ENCODE measurements around the gene TRPM8. TPM values are rescaled to one million over a fixed set of nuclear protein-coding genes. Genes with fewer than 3 reads are reported as not detected.

TRPM8 gene
- total RNA-seq, 2 donors from 2014 or later: 0.78 TPM; not detected in 1

- Histone ChIP-seq H3K27me3 (no peaks in the 10 kb centered on the region), H3K4me3 (no peak overlapping the region), H3K9me3 (no peaks in the 10 kb centered on the region), H3K36me3 (replicated peaks in 1 of 2; ENCODE audit: insufficient read depth in 1 of 2, low read depth in 2 of 2) (no peaks in the 10 kb centered on the region), H3K4me1 (no peaks in the 10 kb centered on the region), H3K27ac (no peak overlapping the region)
- intact Hi-C loops (cut with DNase I): no loop called here
- DNase-seq: no peak
- WGBS, 2 donors: 75 to 82% methylated on average over 5 of the region's 5 CpGs
- TF ChIP-seq CTCF (IDR thresholded peaks at IDR 0.05): no peak
- no peak for TF ChIP-seq POLR2A (IDR thresholded peaks at IDR 0.05)
- no peak for ATAC-seq
Observed at GRCh38 chr2:233996461-233996860, 79.3 kb downstream of the TRPM8 start.

DNA sequence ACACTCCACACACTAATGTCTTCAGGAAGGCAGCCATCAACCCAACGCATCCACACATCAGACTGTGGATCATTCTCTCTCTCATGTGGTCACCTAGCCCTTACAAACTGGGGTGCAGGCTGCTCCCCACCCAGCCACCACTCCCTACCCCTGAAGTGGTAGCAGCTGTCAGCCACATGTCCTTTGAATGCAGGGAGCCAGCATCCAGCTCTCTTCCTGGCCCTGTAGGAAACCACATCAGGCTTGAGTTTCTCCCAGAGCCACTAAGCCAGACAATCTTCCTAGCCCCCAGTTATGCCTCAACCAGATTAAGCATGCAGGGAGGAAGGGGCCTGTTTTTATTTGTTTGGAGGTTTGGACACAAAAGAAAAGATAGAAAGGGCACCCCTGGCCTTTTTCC, 80.5 kb downstream of the TRPM8 start:
- ATAC-seq: no peak
- 93 to 100% methylated on average over 1 of the region's 1 CpG for WGBS, 2 donors
- Histone ChIP-seq H3K36me3 (replicated peaks in 1 of 2; ENCODE audit: insufficient read depth in 1 of 2, low read depth in 2 of 2) (no peaks in the 10 kb centered on the region), H3K9me3 (no peaks in the 10 kb centered on the region), H3K27ac (no peak overlapping the region), H3K27me3 (no peaks in the 10 kb centered on the region), H3K4me3 (no peak overlapping the region), H3K4me1 (no peaks in the 10 kb centered on the region)
- no peak for DNase-seq
- intact Hi-C loops (cut with DNase I): no loop called here
- no peak for TF ChIP-seq CTCF (IDR thresholded peaks at IDR 0.05)
- no peak for TF ChIP-seq POLR2A (IDR thresholded peaks at IDR 0.05)

DNA sequence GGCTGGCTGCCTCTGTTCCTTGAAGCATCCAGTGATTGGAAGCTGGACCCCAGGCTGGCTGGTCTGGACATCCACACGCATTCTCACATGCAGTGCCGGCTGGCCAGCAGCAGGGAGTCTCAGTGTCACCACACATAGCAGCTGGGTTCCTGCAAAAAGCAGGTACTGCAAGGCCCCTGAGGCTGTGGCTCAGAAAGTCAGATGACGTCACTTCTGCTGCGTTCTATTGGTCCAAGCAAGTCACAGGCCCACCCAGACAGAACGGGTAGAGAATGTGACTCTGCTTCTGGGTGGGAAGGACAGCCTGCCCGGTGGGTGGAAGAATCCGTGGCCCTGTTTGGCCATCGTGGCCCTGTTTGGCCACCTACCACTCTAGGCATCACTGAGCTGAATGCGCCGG, 82.0 kb downstream of the TRPM8 start:
- ATAC-seq (no peak), DNase-seq (no peak)
- 72 to 100% methylated on average over 1 to 10 of the region's 10 CpGs for WGBS, 2 donors

DNA sequence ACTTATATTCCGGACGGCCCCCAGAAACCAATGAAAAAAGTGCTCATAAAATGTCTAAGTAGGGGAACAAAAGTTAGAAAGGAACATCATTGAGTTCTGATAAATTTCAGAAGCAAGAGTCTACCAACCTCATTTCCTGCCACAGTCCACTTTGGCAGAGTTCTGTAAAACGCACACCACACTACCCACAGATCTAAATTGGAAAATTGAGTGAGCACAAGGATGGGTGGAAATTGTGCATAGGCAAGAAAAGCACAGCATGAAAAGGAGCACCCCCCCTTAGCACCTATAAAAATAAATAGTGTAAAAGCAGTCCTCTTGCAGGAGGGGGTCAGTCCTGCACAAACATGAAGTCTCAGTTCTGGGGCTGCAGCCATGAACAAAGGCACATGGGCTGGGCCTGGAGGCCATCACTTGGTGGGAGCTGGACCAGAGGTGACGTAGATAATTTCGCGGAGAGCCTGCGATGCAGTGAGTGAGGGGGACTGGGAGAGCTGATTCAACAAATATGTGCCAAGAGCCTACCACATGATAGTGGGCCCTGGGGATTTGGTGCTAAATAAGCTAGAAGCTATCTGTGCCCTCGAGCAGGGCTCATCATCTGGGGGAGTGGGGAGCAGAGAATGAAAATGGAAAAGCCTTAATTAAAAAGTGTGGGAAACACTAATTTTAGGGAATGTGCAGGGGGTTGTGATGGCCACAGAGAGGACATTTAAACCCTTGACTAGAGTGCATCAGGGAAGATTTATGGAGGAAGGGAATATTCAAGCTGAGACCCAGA, 84.4 kb downstream of the TRPM8 start:
- H3K4me3 ChIP-seq: no peak overlapping the region
- 77% methylated on average over 8 of the region's 8 CpGs for WGBS, 2 donors
- no peaks in the 10 kb centered on the region for H3K27me3 ChIP-seq
- no peaks in the 10 kb centered on the region for H3K9me3 ChIP-seq
- TF ChIP-seq CTCF (IDR thresholded peaks at IDR 0.05): no peak
- TF ChIP-seq POLR2A (IDR thresholded peaks at IDR 0.05): no peak
- intact Hi-C loops (cut with DNase I): no loop called here
- ATAC-seq: no peak
- DNase-seq: no peak
- H3K4me1 ChIP-seq: no peaks in the 10 kb centered on the region
- H3K27ac ChIP-seq: no peak overlapping the region
- H3K36me3 ChIP-seq (replicated peaks in 1 of 2; ENCODE audit: insufficient read depth in 1 of 2, low read depth in 2 of 2): no peaks in the 10 kb centered on the region

More for the DNA sequence above, 82.0 kb downstream of the TRPM8 start:
- no peaks in the 10 kb centered on the region for H3K9me3 ChIP-seq
- H3K36me3 ChIP-seq (replicated peaks in 1 of 2; ENCODE audit: insufficient read depth in 1 of 2, low read depth in 2 of 2): no peaks in the 10 kb centered on the region
- TF ChIP-seq CTCF (IDR thresholded peaks at IDR 0.05) (no peak), POLR2A (IDR thresholded peaks at IDR 0.05) (no peak)
- H3K4me3 ChIP-seq: no peak overlapping the region
- H3K27me3 ChIP-seq: no peaks in the 10 kb centered on the region
- H3K4me1 ChIP-seq: no peaks in the 10 kb centered on the region
- intact Hi-C loops (cut with DNase I): no loop called here
- no peak overlapping the region for H3K27ac ChIP-seq

DNA sequence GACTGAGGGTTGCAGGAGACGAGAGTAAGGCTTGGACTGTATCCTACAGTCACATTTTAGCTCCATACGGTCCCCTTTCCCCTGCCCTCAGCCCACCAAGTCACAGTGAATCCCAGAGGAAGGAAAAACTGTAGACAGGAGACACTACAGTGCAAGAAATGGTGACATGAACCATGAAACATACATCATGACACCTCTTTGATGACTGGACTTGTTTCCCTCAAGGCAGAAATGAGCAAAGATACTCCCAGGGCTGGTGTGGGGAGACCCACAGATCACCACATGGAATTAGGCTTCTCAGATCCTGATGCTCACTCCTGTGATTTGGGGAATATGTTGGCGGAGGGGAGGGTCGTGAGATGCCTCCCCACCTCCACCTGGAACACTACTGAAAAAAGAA, 85.1 kb downstream of the TRPM8 start:
- no peak for TF ChIP-seq POLR2A (IDR thresholded peaks at IDR 0.05)
- TF ChIP-seq CTCF (IDR thresholded peaks at IDR 0.05): no peak
- WGBS, 2 donors: 59 to 70% methylated on average over 4 of the region's 4 CpGs

More for the DNA sequence above, 85.1 kb downstream of the TRPM8 start:
- Histone ChIP-seq H3K4me3 (no peak overlapping the region), H3K36me3 (replicated peaks in 1 of 2; ENCODE audit: insufficient read depth in 1 of 2, low read depth in 2 of 2) (no peaks in the 10 kb centered on the region), H3K27ac (no peak overlapping the region), H3K9me3 (no peaks in the 10 kb centered on the region), H3K27me3 (no peaks in the 10 kb centered on the region), H3K4me1 (no peaks in the 10 kb centered on the region)
- no peak for ATAC-seq
- DNase-seq: no peak
- intact Hi-C loops (cut with DNase I): no loop called here
